Activated CD8-positive, alpha-beta memory T cell treated with anti-CD3 and anti-CD28 coated beads, Interleukin-2, amount 50 U/mL, for 1 hour (primary cell): ENCODE results near the gene FAM78B.

Source experiments
- DNase-seq: peaks from one replicate; pipeline ENCODE4 v3.0.0-alpha.2; 2020; ENCODE audit errors: extremely low read depth

Gene FAM78B

GRCh38 chr1:166120281-166120680 lies 46.5 kb downstream of the FAM78B start:
- DNase-seq = no peak

GRCh38 chr1:166119471-166119965 lies 47.3 kb downstream of the FAM78B start:
- no peak for DNase-seq

GRCh38 chr1:166117776-166118175 lies 49.0 kb downstream of the FAM78B start:
- no peak for DNase-seq

DNA sequence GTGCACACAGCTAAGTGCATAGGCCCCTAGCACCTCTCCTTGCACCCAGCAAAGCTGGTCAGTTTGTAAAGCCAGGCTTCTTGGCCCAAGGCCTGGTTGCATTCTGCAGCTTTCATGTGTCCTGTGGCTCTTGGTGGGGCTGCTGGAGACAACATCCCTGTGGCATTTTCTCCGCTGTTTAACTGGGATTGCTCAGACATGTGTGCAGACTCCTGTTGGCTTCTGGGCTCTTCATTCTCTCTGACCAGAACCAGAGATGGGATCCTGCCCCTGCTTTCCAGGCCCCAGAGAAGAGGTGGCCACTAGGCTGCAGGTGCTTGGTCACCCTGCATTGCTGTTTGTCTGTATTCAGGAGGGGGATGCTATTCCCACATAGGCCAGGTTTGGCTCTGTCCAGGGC lies 50.8 kb downstream of the FAM78B start:
- DNase-seq = no peak

GRCh38 chr1:166114419-166114818 lies 52.4 kb downstream of the FAM78B start:
- DNase-seq = no peak

- no peak for DNase-seq
Measured at GRCh38 chr1:166113630-166114029, 53.2 kb downstream of the FAM78B start.

GRCh38 chr1:166113031-166113430 lies 53.8 kb downstream of the FAM78B start:
- DNase-seq = no peak

GRCh38 chr1:166112425-166112824 lies 54.4 kb downstream of the FAM78B start:
- DNase-seq = no peak

GRCh38 chr1:166111430-166111829 lies 55.4 kb downstream of the FAM78B start:
- no peak for DNase-seq

- DNase-seq = no peak
Measured at GRCh38 chr1:166090244-166090643, 76.6 kb downstream of the FAM78B start.

GRCh38 chr1:166089804-166090203 lies 77.0 kb downstream of the FAM78B start:
- no peak for DNase-seq

DNA sequence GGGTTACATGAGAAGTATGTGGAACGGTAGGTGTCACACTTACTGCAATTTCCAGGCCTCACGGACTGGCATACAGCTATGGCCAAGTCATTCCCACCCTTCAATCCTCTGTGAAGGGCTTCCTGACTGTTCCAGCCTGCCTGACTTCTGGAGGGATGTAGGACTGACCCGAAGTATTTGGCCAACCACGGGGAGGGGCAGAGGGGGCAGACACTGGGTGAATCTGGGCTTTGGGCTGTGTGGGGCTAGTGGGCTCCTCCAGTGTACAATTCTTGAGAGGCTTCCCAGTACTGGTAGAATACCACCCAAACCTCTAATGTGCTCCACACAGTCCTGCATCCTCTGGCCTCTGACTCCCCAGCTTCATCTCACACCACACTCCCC lies 78.2 kb downstream of the FAM78B start:
- no peak for DNase-seq

DNA sequence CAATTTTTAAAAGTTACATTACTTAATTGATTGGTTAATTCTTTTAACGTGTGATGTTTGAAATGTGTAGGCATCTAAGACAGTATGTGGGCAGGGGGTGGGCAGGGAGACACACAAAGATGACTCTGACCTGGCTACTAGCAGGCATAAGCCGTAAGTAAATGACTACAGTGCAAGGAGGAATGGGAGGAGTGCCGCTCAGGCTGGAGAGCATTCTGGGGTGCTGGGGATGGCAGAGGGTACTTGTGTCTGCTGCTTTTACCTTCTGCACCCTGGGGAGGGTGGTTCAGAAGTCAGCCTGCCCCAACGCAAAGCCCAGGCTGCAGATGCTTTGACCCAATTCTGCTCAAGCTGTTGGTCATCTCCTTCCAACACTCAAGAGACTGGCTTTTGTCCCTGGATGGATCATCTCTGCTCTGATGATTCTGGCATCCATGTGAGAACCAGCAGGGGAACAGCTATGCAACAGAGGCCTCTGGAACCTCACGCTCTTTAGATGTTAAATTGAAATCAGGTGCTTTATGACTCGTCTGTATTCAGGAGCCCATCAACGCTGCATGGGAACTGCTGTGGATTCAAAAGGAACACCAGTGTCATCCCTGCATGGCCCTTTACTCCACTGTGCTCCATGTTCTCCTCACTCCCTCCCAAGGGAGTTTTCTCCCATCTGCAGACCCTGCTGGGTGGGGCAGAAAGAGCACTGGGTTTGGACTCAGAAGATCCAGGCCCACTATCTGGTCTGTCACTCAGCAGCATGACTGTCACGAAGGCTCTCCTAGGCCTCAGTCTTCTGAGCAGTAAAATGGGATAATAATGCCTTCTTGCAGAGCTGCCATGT lies 78.8 kb downstream of the FAM78B start:
- DNase-seq = no peak

DNA sequence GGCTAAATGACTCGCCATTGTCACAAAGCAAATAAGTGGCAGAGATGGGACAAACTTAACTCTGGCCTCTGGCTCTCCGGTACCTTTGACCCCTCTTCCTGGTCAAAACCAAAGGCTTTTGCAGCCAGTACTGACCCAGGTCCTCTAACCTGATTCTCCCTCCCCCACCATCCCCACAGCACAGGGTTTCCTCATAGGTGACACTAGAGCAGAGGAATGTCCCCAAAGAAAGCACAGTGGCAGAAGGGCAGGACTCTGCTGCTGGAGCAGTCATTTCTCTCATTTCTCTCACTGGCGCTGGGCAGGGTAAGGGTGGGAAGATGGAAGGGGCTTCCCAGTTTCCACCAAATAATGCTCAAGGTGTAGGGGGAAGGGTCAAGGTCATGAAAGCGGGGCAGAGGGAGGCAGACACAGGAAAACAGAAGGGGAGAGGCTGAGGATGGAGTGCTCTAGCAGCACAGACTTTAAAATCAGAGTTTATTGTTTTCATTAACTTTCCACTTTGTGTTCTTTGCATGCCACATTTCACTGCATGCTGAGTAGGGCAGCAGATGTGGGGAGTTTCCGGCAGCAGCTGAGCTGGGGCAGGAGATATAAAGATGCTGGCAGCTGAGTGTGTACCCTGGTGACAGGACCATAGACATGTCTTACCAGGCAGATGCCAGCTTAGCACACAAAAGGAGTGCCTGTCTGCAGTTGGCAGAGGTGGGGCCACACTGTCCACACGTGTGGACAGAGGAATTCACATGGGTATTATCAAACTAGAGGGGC lies 80.5 kb downstream of the FAM78B start:
- DNase-seq = no peak

DNA sequence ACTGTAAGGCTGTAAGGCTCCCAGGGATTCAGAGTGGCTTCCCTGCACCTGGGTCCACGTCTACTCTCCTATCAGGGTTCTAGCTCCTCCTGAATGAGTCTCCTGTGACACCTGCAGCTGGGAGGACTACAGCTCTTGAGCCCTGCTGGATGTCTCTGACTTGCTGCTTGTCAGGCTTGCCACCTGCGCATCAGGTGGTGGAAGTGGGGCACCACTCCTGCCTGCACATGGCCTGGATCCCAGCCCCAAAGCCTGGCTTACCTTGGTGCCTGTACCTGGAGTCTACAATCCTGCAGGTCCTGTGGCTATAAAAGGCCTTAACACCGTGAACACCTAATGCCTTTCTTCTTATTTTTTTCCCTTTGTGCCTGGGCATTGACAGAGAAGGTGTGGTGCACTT lies 82.2 kb downstream of the FAM78B start:
- no peak for DNase-seq

DNA sequence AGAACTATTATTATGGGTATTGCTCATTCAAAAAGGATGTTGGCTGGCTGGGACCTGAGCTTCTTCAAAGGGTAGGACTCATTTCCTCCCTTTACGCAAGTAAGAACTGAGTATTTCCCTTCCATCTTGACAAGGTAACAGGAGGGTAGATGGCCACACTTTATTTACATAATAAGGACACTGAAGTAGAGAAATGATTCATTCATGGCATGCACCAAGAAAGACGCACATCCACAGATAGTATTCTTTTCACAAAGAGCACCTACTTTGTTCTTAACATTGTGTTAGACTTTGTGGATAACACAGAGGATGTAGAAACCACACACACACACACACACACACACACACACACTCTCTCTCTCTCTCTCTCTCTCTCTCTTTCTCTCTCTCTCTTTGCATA lies 82.9 kb downstream of the FAM78B start:
- DNase-seq = no peak

DNA sequence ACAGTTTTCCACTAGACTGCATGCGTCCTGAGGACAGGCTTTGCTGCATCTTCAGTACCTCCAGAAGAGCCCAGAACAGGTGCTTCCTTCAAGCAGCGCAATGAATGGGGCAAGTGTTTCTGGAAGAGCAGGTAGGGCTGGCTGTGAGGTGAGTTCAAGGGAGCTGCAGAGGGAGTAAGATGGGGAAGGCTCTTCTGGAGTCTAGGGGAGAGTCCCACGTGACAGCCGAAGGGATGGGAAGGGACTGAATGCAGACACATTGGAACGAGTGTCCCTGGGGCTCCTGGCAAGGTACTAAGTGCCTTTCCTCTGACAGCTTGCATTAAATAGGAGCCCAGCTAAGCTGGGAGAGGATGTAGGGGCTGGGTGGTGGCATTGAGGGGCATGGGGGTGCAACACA lies 84.2 kb downstream of the FAM78B start:
- no peak for DNase-seq

GRCh38 chr1:166080967-166081870 lies 85.6 kb downstream of the FAM78B start:
- DNase-seq = no peak

DNA sequence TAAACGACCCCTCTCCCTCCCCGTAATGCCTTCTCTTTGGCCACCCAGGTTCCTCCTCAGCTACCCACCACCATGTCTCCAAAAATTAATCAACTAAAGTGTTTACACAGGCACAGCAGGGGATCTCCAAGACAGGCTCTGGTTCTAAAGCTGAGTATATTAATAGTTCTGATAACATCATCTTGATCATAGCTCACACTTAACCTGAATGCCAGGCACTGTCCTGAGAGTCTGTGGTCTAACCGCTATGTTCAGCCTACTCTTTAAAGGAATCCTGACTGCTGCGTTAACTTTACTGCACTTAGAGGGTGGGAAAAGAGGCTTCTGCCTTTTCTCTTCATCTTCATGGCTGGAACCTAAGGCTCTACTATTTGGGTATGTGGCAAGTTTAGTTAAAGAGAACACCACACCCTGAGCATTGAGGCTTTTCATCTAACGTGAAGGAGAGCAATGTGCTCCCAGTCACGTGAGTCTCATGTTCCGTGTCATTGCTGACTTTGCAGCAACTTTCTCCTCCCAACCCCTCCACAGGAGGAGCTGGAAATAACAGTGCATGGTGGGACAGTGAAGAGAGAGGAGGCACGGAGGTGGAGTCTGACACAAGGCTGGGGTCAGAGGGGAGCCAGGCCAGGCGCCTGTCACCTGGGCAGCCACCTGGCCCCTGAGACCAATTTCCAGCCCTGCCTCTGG lies 86.4 kb downstream of the FAM78B start:
- no peak for DNase-seq

- DNase-seq = no peak
Measured at GRCh38 chr1:166079276-166079675, 87.5 kb downstream of the FAM78B start.

- DNase-seq = no peak
Measured at GRCh38 chr1:166073489-166073888, 93.3 kb downstream of the FAM78B start.
